Neural progenitor cell (in vitro differentiated cells): Measurements from ENCODE around the gene GRIK5.

Experiments
- EZH2 ChIP-seq: fragments of 200-600 bp; sonication (generic); IDR thresholded peaks from 2 replicates; pipeline ENCODE4 v1.6.1; 2017; ENCODE audit warnings: antibody characterized with exemption, mild to moderate bottlenecking, moderate library complexity
- EZH2phosphoT487 ChIP-seq: fragments of 200-600 bp; sonication (generic); IDR thresholded peaks from 2 replicates; pipeline ENCODE4 v1.6.1; 2017; ENCODE audit warnings: antibody characterized with exemption
- TF ChIP-seq, protein P1 (sequence below): fragments of 200-600 bp; sonication (generic); IDR thresholded peaks from 2 replicates; pipeline ENCODE4 v1.5.1; 2017; ENCODE audit warnings: antibody characterized with exemption, mild to moderate bottlenecking

DNA sequence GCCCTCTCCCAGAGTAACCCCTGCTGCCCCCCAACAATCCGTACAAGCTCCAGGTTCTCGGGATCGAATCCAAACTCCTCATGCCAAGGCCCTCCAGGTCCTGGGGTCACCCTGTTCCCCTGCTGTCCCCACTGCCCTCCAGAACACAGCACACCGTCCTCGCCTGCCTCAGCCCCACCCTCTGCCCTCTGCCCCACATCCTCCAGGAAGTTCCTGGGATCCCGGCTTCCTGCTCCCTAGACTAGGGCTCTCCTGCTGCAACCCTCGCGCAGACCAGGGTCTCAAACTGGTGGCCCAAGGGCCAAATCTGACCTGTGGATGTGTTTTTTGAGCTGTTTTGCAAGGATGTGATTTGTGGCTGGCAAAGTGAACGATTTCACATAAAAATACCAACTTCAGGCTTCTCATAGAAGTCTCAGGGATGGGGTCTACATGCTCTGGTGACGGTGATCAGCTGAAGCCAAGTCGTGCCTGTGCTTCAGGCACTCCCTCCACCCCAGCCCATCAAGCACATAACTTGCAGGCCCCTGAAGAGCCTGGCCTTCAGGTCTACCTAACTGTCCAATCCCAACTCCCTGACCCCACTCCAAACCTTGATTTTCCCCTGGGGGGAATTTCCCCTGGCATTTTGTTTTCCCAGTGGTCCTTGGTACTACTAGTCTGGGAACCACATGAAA is 112.7 kb downstream of the GRIK5 start:
- TF ChIP-seq, protein P1, sequence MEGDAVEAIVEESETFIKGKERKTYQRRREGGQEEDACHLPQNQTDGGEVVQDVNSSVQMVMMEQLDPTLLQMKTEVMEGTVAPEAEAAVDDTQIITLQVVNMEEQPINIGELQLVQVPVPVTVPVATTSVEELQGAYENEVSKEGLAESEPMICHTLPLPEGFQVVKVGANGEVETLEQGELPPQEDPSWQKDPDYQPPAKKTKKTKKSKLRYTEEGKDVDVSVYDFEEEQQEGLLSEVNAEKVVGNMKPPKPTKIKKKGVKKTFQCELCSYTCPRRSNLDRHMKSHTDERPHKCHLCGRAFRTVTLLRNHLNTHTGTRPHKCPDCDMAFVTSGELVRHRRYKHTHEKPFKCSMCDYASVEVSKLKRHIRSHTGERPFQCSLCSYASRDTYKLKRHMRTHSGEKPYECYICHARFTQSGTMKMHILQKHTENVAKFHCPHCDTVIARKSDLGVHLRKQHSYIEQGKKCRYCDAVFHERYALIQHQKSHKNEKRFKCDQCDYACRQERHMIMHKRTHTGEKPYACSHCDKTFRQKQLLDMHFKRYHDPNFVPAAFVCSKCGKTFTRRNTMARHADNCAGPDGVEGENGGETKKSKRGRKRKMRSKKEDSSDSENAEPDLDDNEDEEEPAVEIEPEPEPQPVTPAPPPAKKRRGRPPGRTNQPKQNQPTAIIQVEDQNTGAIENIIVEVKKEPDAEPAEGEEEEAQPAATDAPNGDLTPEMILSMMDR: no peak
- no peak for TF ChIP-seq EZH2phosphoT487
- no peak for TF ChIP-seq EZH2
